SK-N-SH treated with all-trans-retinoic acid at 6 μM for 48 hours (cell line): ENCODE results near the gene HSP90AB1.

ENCODE experiments used
- ATAC-seq: fragments of 200-7000 bp; cut with Tn5 transposase; 3 replicates; pipeline ENCODE4 v1.9.1; 2020; ENCODE audit warnings: mild to moderate bottlenecking, moderate library complexity
- ARNTL ChIP-seq: fragments of 450-650 bp; formaldehyde crosslinking; IDR thresholded peaks from 2 replicates; pipeline ENCODE4 v1.5.0; 2020; ENCODE audit warnings: low read depth, mild to moderate bottlenecking, moderate library complexity, borderline replicate concordance
- CREB5 ChIP-seq: fragments of 250-450 bp; sonication (Bioruptor Pico); IDR thresholded peaks from 2 replicates; pipeline ENCODE4 v1.5.1; 2020; ENCODE audit warnings: low read depth, mild to moderate bottlenecking, moderate library complexity
- CSDC2 ChIP-seq: fragments of 250-450 bp; sonication (Bioruptor Pico); IDR thresholded peaks from 2 replicates; pipeline ENCODE4 v1.5.0; 2020; ENCODE audit warnings: mild to moderate bottlenecking, moderate library complexity
- ISL1 ChIP-seq: fragments of 250-450 bp; sonication (Bioruptor Pico); IDR thresholded peaks from 2 replicates; pipeline ENCODE4 v2.1.2; 2022; ENCODE audit warnings: mild to moderate bottlenecking, moderate library complexity
- OSR1 ChIP-seq: fragments of 250-450 bp; sonication (Bioruptor Pico); IDR thresholded peaks from 2 replicates; pipeline ENCODE4 v1.8.0; 2022; ENCODE audit warnings: moderate library complexity, mild to moderate bottlenecking, inconsistent platforms
- RARB ChIP-seq: fragments of 250-450 bp; sonication (Bioruptor Pico); IDR thresholded peaks from 2 replicates; pipeline ENCODE4 v1.8.0; 2021; ENCODE audit warnings: mild to moderate bottlenecking, moderate library complexity
- SNAI2 ChIP-seq: fragments of 250-450 bp; sonication (Bioruptor Pico); IDR thresholded peaks from 2 replicates; pipeline ENCODE4 v1.5.0; 2020; ENCODE audit warnings: mild to moderate bottlenecking, moderate library complexity
- TOX ChIP-seq: fragments of 250-450 bp; sonication (Bioruptor Pico); IDR thresholded peaks from 2 replicates; pipeline ENCODE4 v1.8.0; 2021; ENCODE audit warnings: mild to moderate bottlenecking, moderate library complexity, borderline replicate concordance
- ZC3H10 ChIP-seq: fragments of 250-450 bp; sonication (Bioruptor Pico); IDR thresholded peaks from 2 replicates; pipeline ENCODE4 v1.5.1; 2021; ENCODE audit warnings: mild to moderate bottlenecking, moderate library complexity
- ZFP3 ChIP-seq: fragments of 250-450 bp; sonication (Bioruptor Pico); IDR thresholded peaks from 2 replicates; pipeline ENCODE4 v1.5.0; 2020; ENCODE audit warnings: mild to moderate bottlenecking, moderate library complexity
- ZFP30 ChIP-seq: fragments of 450-650 bp; formaldehyde crosslinking; IDR thresholded peaks from 2 replicates; pipeline ENCODE4 v1.5.0; 2022; ENCODE audit warnings: mild to moderate bottlenecking, moderate library complexity
- ZNF565 ChIP-seq: fragments of 450-650 bp; formaldehyde crosslinking; conservative IDR thresholded peaks from 2 replicates; pipeline ENCODE4 v1.5.0; 2020; ENCODE audit warnings: low read depth, mild to moderate bottlenecking, moderate library complexity
- ZNF70 ChIP-seq: fragments of 450-650 bp; formaldehyde crosslinking; IDR thresholded peaks from 2 replicates; pipeline ENCODE4 v1.5.0; 2020; ENCODE audit warnings: mild to moderate bottlenecking, moderate library complexity
- TF ChIP-seq, protein P1 (sequence below): fragments of 250-450 bp; sonication (Bioruptor Pico); IDR thresholded peaks from 2 replicates; pipeline ENCODE4 v1.8.0; 2020; ENCODE audit warnings: mild to moderate bottlenecking, moderate library complexity, borderline replicate concordance
- TF ChIP-seq, protein P2 (sequence below): fragments of 250-450 bp; sonication (Bioruptor Pico); IDR thresholded peaks from 2 replicates; pipeline ENCODE4 v1.5.1; 2021; ENCODE audit warnings: mild to moderate bottlenecking, moderate library complexity
- TF ChIP-seq, protein P3 (sequence below): fragments of 250-450 bp; sonication (Bioruptor Pico); IDR thresholded peaks from 2 replicates; pipeline ENCODE4 v1.5.0; 2020; ENCODE audit warnings: mild to moderate bottlenecking, moderate library complexity
- TF ChIP-seq, protein P4 (sequence below): fragments of 250-450 bp; sonication (Bioruptor Pico); IDR thresholded peaks from 2 replicates; pipeline ENCODE4 v1.8.0; 2021; ENCODE audit warnings: low read depth, mild to moderate bottlenecking, moderate library complexity, borderline replicate concordance

HSP90AB1 gene

DNA sequence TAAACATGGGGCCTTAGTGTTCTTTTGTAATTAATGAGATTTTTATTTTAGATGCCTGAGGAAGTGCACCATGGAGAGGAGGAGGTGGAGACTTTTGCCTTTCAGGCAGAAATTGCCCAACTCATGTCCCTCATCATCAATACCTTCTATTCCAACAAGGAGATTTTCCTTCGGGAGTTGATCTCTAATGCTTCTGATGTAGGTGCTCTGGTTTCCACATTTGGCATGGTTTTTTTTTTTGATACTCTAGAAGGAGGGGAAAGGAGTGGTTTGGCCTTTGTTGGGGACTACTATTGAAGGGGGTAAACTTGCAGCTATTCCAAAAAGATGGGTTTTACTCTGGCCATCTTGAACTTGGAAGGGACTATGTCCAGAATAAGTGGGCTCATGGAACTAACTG is 1.7 kb downstream of the HSP90AB1 start (continued):
- TF ChIP-seq, protein P1, sequence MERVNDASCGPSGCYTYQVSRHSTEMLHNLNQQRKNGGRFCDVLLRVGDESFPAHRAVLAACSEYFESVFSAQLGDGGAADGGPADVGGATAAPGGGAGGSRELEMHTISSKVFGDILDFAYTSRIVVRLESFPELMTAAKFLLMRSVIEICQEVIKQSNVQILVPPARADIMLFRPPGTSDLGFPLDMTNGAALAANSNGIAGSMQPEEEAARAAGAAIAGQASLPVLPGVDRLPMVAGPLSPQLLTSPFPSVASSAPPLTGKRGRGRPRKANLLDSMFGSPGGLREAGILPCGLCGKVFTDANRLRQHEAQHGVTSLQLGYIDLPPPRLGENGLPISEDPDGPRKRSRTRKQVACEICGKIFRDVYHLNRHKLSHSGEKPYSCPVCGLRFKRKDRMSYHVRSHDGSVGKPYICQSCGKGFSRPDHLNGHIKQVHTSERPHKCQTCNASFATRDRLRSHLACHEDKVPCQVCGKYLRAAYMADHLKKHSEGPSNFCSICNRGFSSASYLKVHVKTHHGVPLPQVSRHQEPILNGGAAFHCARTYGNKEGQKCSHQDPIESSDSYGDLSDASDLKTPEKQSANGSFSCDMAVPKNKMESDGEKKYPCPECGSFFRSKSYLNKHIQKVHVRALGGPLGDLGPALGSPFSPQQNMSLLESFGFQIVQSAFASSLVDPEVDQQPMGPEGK (CRISPR knock-in tag), result no peak
- TF ChIP-seq OSR1, result no peak
- TF ChIP-seq CREB5 (CRISPR knock-in tag), result no peak
- TF ChIP-seq, protein P2, sequence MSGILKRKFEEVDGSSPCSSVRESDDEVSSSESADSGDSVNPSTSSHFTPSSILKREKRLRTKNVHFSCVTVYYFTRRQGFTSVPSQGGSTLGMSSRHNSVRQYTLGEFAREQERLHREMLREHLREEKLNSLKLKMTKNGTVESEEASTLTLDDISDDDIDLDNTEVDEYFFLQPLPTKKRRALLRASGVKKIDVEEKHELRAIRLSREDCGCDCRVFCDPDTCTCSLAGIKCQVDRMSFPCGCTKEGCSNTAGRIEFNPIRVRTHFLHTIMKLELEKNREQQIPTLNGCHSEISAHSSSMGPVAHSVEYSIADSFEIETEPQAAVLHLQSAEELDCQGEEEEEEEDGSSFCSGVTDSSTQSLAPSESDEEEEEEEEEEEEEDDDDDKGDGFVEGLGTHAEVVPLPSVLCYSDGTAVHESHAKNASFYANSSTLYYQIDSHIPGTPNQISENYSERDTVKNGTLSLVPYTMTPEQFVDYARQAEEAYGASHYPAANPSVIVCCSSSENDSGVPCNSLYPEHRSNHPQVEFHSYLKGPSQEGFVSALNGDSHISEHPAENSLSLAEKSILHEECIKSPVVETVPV (CRISPR knock-in tag), result no peak
- TF ChIP-seq ZNF70, result no peak
- TF ChIP-seq RARB, result no peak

GRCh38 chr6:44249082-44249748 is 2.3 kb downstream of the HSP90AB1 start:
- no peak for ATAC-seq
- TF ChIP-seq TOX (CRISPR knock-in tag) (no peak), ISL1 (CRISPR knock-in tag) (no peak), ZC3H10 (no peak), ARNTL (CRISPR knock-in tag) (no peak), ZNF565 (CRISPR knock-in tag) (no peak), ZFP30 (no peak), ZFP3 (CRISPR knock-in tag) (no peak), SNAI2 (CRISPR knock-in tag) (no peak), CSDC2 (no peak), CREB5 (CRISPR knock-in tag) (no peak)
- TF ChIP-seq, protein P1 (CRISPR knock-in tag), result no peak
- TF ChIP-seq, protein P3, sequence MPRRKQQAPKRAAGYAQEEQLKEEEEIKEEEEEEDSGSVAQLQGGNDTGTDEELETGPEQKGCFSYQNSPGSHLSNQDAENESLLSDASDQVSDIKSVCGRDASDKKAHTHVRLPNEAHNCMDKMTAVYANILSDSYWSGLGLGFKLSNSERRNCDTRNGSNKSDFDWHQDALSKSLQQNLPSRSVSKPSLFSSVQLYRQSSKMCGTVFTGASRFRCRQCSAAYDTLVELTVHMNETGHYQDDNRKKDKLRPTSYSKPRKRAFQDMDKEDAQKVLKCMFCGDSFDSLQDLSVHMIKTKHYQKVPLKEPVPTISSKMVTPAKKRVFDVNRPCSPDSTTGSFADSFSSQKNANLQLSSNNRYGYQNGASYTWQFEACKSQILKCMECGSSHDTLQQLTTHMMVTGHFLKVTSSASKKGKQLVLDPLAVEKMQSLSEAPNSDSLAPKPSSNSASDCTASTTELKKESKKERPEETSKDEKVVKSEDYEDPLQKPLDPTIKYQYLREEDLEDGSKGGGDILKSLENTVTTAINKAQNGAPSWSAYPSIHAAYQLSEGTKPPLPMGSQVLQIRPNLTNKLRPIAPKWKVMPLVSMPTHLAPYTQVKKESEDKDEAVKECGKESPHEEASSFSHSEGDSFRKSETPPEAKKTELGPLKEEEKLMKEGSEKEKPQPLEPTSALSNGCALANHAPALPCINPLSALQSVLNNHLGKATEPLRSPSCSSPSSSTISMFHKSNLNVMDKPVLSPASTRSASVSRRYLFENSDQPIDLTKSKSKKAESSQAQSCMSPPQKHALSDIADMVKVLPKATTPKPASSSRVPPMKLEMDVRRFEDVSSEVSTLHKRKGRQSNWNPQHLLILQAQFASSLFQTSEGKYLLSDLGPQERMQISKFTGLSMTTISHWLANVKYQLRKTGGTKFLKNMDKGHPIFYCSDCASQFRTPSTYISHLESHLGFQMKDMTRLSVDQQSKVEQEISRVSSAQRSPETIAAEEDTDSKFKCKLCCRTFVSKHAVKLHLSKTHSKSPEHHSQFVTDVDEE (CRISPR knock-in tag), result no peak
- TF ChIP-seq, protein P4, sequence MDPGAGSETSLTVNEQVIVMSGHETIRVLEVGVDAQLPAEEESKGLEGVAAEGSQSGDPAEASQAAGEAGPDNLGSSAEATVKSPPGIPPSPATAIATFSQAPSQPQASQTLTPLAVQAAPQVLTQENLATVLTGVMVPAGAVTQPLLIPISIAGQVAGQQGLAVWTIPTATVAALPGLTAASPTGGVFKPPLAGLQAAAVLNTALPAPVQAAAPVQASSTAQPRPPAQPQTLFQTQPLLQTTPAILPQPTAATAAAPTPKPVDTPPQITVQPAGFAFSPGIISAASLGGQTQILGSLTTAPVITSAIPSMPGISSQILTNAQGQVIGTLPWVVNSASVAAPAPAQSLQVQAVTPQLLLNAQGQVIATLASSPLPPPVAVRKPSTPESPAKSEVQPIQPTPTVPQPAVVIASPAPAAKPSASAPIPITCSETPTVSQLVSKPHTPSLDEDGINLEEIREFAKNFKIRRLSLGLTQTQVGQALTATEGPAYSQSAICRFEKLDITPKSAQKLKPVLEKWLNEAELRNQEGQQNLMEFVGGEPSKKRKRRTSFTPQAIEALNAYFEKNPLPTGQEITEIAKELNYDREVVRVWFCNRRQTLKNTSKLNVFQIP (CRISPR knock-in tag), result no peak
- TF ChIP-seq, protein P2 (CRISPR knock-in tag), result no peak
